Measurements from ENCODE around the gene CYP4A11.
"Not testable (repeated sequence)": the region's sequence is repeated elsewhere in the genome, so short reads cannot be mapped to it uniquely, and the experiment has no call there.

CYP4A11 gene

GRCh38 chr1:46910790-46911189 lies 30.5 kb downstream of the CYP4A11 start:
- DNase-seq, result no peak

- DNase-seq, result no peak
Measured at GRCh38 chr1:46903481-46903880, 37.8 kb downstream of the CYP4A11 start.

- no peak for DNase-seq
Measured at GRCh38 chr1:46900401-46900800, 40.9 kb downstream of the CYP4A11 start.

GRCh38 chr1:46881656-46882055 lies 59.6 kb downstream of the CYP4A11 start:
- not testable (repeated sequence) for DNase-seq

Data from OCI-M1 (cell line).